Panc1 (cell line): ENCODE results near the gene ZNF426. TPM values are rescaled to one million over a fixed set of nuclear protein-coding genes. Genes with fewer than 3 reads are reported as not detected.

ENCODE experiments used
- ATAC-seq: fragments of 200-7000 bp; cut with Tn5 transposase; 2 replicates; pipeline ENCODE4 v1.9.1; 2020; ENCODE audit warnings: mild to moderate bottlenecking, moderate library complexity
- BruUV-seq: library from RNA; stranded (reverse); fragments of 400-500 nt; replicated peaks from 2 replicates; lab custom pipeline; 2021; lab: Mats Ljungman, UMichigan
- CTCF ChIA-PET: fragments of 300-600 bp; sonication (Branson Sonifier 250); formaldehyde crosslinking; loops from one replicate; lab custom pipeline; 2022; ENCODE audit warnings: antibody characterized with exemption; lab: Charles Lee
- POLR2A ChIA-PET: fragments of 300-600 bp; sonication (Branson Sonifier 250); formaldehyde crosslinking; loops from one replicate; lab custom pipeline; 2022; ENCODE audit warnings: antibody characterized with exemption; lab: Charles Lee
- DNase-seq: peaks from one replicate; pipeline ENCODE4 v3.0.0-alpha.2; 2010; ENCODE audit warnings: low read depth, low spot score
- H3K27ac ChIP-seq: 2 replicates; pipeline ENCODE4 v1.5.1; 2011; ENCODE audit warnings: mild to moderate bottlenecking, low read length, inconsistent platforms
- H3K27me3 ChIP-seq: fragments of 200-500 bp; sonication (Bioruptor generic); 2 replicates; pipeline ENCODE4 v1.6.0; 2014; ENCODE audit warnings: low read length, inconsistent platforms; ENCODE audit not compliant: control insufficient read depth, insufficient read depth
- H3K36me3 ChIP-seq: fragments of 200-500 bp; sonication (Bioruptor generic); 2 replicates; pipeline ENCODE4 v1.5.1; 2014; ENCODE audit warnings: inconsistent platforms, mild to moderate bottlenecking, low read length, moderate library complexity; ENCODE audit not compliant: control insufficient read depth, insufficient read depth
- H3K4me1 ChIP-seq: 2 replicates; pipeline ENCODE4 v1.5.1; 2011; ENCODE audit warnings: inconsistent platforms, mild to moderate bottlenecking, low read length, moderate library complexity; ENCODE audit not compliant: control insufficient read depth, insufficient read depth
- H3K4me3 ChIP-seq, 2 experiments: 2 replicates each; pipeline ENCODE4 v1.5.1; 2011 to 2012; ENCODE audit warnings: low read depth in 2 of 2, low read length in 2 of 2, mild to moderate bottlenecking in 2 of 2, inconsistent platforms in 1 of 2, moderate library complexity in 1 of 2
- H3K9me3 ChIP-seq: fragments of 200-500 bp; sonication (Bioruptor generic); 2 replicates; pipeline ENCODE4 v1.5.1; 2014; ENCODE audit warnings: low read depth, mild to moderate bottlenecking, inconsistent platforms, low read length, moderate library complexity; ENCODE audit not compliant: control insufficient read depth, insufficient read depth
- POLR2AphosphoS5 ChIP-seq: IDR thresholded peaks from 2 replicates; pipeline ENCODE4 v1.6.1; 2012; ENCODE audit warnings: mild to moderate bottlenecking, low read depth, low read length, moderate library complexity
- SIN3A ChIP-seq: IDR thresholded peaks from 2 replicates; pipeline ENCODE4 v1.6.1; 2012; ENCODE audit warnings: low read depth, mild to moderate bottlenecking, low read length, moderate library complexity, borderline replicate concordance; ENCODE audit not compliant: insufficient read depth
- TCF7L2 ChIP-seq: IDR thresholded peaks from 2 replicates; pipeline ENCODE4 v1.6.1; 2011; ENCODE audit warnings: mild to moderate bottlenecking, low read depth, low read length, inconsistent platforms
- in situ Hi-C: cut with HindIII; loops from 2 replicates; pipeline ENCODE4 v1.10.0; 2016; ENCODE audit warnings: low sequenced_read_pairs, low pct_unique_long_range_greater_than_20kb
- intact Hi-C: fragments of 100-400 bp; cut with micrococcal nuclease; formaldehyde crosslinking; loops from one replicate; pipeline ENCODE4 v1.10.0; 2022; ENCODE audit not compliant: unreplicated experiment
- total RNA-seq: library from RNA; stranded (reverse); gene quantifications from one replicate; pipeline ENCODE4 v1.2.1, GENCODE V29; 2021; ENCODE audit not compliant: unreplicated experiment
- TF ChIP-seq, protein P1 (sequence below), 2 experiments: IDR thresholded peaks; 2 replicates each; pipeline ENCODE4 v1.6.1; 2011 to 2012; ENCODE audit warnings: low read depth in 2 of 2, control low read depth in 1 of 2, low read length in 1 of 2, mild to moderate bottlenecking in 1 of 2, moderate library complexity in 1 of 2; ENCODE audit not compliant: insufficient read depth in 1 of 2
- TF ChIP-seq, protein P2 (sequence below): fragments of 450-650 bp; IDR thresholded peaks from 2 replicates; pipeline ENCODE4 v1.5.1; 2017; ENCODE audit warnings: mild to moderate bottlenecking

The ZNF426 gene
- total RNA-seq, 1 experiment from 2014 or later: 6.1 TPM

DNA sequence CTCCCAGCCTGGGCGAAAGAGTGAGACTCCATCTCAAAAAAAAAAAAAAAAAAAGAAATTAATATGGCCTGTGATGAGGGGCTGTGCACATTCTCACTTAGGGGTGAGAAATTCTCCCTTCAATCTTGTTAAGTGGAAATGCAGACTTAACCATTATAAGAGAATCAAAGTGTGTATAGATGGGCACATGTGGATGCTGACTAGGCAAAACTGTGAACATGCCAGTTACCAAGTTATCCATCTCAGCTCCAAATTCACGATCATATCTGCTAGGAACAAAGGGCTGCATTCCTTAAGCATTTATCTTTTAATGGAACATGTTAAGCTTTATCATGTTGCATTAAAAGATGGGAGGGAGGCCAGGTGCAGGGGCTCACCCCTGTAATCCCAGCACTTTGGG lies 44.3 kb downstream of the ZNF426 start:
- in situ Hi-C loops: no loop called here
- H3K9me3 ChIP-seq: no peaks in the 10 kb centered on the region

DNA sequence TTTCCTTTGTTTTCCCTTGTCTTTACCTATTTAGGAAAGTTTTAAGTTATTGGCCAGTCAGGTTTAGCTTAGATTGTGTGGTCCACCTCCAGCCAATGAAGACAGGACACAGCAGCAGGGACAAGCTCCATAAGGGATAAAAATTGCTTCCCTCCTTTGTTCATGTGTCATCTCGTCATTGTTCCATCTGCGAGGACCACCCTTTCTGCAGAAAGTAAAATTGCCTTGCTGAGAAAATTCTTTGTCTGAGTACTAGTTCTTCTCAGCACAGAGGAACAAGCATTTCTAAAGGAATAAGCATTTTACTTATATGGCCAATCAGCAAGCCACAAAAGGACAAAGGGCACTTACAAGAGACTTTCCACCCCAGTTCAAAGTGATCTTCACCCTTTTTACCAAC lies 51.4 kb downstream of the ZNF426 start:
- Histone ChIP-seq H3K9me3 (no peaks in the 10 kb centered on the region), H3K27ac (no peak overlapping the region), H3K4me3 (no peak overlapping the region), H3K36me3 (no peaks in the 10 kb centered on the region), H3K27me3 (no peaks in the 10 kb centered on the region), H3K4me1 (no peaks in the 10 kb centered on the region)
- in situ Hi-C loops (no loop called here), intact Hi-C loops (no loop called here)
- ATAC-seq: no peak
- DNase-seq: no peak
- CTCF ChIA-PET: no interaction called here
- TF ChIP-seq, protein P1, sequence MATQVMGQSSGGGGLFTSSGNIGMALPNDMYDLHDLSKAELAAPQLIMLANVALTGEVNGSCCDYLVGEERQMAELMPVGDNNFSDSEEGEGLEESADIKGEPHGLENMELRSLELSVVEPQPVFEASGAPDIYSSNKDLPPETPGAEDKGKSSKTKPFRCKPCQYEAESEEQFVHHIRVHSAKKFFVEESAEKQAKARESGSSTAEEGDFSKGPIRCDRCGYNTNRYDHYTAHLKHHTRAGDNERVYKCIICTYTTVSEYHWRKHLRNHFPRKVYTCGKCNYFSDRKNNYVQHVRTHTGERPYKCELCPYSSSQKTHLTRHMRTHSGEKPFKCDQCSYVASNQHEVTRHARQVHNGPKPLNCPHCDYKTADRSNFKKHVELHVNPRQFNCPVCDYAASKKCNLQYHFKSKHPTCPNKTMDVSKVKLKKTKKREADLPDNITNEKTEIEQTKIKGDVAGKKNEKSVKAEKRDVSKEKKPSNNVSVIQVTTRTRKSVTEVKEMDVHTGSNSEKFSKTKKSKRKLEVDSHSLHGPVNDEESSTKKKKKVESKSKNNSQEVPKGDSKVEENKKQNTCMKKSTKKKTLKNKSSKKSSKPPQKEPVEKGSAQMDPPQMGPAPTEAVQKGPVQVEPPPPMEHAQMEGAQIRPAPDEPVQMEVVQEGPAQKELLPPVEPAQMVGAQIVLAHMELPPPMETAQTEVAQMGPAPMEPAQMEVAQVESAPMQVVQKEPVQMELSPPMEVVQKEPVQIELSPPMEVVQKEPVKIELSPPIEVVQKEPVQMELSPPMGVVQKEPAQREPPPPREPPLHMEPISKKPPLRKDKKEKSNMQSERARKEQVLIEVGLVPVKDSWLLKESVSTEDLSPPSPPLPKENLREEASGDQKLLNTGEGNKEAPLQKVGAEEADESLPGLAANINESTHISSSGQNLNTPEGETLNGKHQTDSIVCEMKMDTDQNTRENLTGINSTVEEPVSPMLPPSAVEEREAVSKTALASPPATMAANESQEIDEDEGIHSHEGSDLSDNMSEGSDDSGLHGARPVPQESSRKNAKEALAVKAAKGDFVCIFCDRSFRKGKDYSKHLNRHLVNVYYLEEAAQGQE (IDR thresholded peaks at IDR 0.05; ENCODE audit: insufficient read depth in 1 of 2, low read depth in 2 of 2, low read length in 1 of 2): no peak
- no peak for TF ChIP-seq POLR2AphosphoS5
- TF ChIP-seq SIN3A: no peak
- no peak for TF ChIP-seq TCF7L2
- TF ChIP-seq, protein P2, sequence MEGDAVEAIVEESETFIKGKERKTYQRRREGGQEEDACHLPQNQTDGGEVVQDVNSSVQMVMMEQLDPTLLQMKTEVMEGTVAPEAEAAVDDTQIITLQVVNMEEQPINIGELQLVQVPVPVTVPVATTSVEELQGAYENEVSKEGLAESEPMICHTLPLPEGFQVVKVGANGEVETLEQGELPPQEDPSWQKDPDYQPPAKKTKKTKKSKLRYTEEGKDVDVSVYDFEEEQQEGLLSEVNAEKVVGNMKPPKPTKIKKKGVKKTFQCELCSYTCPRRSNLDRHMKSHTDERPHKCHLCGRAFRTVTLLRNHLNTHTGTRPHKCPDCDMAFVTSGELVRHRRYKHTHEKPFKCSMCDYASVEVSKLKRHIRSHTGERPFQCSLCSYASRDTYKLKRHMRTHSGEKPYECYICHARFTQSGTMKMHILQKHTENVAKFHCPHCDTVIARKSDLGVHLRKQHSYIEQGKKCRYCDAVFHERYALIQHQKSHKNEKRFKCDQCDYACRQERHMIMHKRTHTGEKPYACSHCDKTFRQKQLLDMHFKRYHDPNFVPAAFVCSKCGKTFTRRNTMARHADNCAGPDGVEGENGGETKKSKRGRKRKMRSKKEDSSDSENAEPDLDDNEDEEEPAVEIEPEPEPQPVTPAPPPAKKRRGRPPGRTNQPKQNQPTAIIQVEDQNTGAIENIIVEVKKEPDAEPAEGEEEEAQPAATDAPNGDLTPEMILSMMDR: no peak
- BruUV-seq: no TSS peak
- POLR2A ChIA-PET: interaction anchor here (0.5 kb wide), 1 partner anchor 11 kb away, joined by 3 read pairs; no protein-coding TSS in a partner anchor

More for the DNA sequence above, 44.3 kb downstream of the ZNF426 start:
- Histone ChIP-seq H3K27ac (no peak overlapping the region), H3K4me3 (no peak overlapping the region), H3K4me1 (no peaks in the 10 kb centered on the region), H3K27me3 (no peaks in the 10 kb centered on the region), H3K36me3 (no peaks in the 10 kb centered on the region)
- TF ChIP-seq, protein P2: no peak
- TF ChIP-seq, protein P1 (IDR thresholded peaks at IDR 0.05; ENCODE audit: insufficient read depth in 1 of 2, low read depth in 2 of 2, low read length in 1 of 2): no peak
- TF ChIP-seq TCF7L2 (no peak), SIN3A (no peak), POLR2AphosphoS5 (no peak)
- no TSS peak for BruUV-seq
- intact Hi-C loops: no loop called here
- CTCF ChIA-PET: no interaction called here
- ATAC-seq (no peak), DNase-seq (no peak)
- POLR2A ChIA-PET: no interaction called here
